ENCODE results near the gene CGB7.
"Not testable (repeated sequence)": the region's sequence is repeated elsewhere in the genome, so short reads cannot be mapped to it uniquely, and the experiment has no call there.

Gene CGB7

DNA sequence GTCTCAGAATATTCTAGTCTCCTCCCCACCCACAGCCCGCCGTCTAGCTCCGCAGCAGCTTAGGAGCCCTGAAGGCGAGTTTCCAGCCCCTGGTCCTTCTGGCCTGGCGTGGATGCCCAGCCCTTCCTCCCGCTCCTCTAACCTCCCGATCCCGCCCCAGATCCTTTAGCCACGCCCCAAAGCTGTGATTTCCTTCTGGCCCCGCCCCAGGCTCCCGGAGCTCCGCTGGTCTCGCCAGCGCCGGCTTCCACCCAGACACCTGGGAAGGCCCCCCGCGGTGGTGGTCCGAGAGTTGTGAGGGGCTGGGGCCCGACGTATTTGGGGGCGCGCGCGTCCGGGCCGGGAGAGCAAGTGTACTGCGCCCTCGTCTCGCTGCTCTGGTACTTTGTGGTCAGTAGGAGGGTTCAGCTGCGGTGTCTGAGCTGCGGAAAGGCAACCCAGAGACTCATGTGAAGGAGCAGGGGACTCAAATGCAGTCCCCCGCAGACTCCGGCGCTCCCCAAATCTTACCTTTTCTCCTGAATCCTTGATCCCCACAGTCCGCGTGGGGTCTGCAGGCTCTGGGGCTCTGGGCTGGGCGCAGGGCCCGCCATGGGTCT is at the start of gene CGB7:
TSS of gene CGB7 (minus strand) at position 114 of the 599 bp plus-strand sequence. CDS start 2,374 bp downstream, outside the sequence.
- DNase-seq (ENCODE audit: low read depth in 3 of 3): peak in 1 of 3 experiments; percentile 42

DNA sequence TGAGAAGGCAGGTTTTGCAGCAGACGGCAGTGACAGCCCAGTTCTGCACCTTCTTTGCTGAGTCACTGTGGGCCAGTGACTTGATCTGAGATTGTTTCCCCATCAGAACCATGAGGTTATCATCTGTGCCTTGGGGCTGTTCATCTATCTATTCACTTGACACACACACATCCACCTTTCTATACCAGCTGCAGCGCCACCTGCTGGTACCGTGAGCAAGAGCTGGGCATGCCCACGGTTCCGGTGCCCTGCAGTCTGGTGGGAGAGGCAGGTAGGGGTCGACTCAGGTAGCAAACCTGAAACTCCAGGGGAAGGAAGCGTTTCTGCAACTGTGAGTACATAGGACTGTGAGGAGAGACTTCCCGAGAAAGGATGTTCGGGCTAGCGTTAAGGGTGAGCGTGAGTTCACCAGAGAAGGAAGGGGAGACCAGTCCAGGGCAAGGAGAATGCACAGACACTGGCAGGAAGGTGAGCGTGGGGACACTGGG is 49.1 kb upstream of the CGB7 start:
- DNase-seq (ENCODE audit: low read depth in 3 of 3): peak; percentile 37 to 64 (median 45)

DNA sequence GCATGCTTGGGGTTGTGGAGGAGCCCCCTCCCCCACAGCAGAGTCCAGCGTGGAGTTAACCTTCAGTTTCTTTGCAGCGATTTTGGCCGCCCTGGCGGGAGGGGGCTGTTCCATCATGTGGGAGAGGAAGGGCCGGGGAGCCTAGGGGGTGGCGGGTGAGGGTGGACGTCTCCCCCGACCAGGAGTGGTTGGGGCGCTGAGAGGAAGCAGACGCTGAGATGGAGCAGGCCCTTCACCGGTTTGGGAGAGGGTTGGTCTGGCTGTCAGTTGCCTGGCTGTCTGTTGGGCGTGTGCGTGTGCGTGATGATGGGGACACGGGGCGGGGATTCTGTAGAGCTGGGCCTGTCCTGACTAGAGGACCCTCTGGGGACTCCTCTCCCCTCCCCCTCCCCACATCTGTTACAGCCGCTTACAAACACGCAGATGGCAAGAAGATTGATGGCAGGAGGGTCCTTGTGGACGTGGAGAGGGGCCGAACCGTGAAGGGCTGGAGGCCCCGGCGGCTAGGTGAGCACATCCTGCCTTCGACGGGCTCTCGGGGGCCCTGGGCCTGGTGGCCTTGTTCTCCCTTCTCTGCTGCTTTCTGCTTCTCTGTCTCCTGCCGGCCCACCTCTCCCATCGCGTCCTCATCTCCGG is 46.8 kb upstream of the CGB7 start:
- no peak for DNase-seq (ENCODE audit: low read depth in 3 of 3)

DNA sequence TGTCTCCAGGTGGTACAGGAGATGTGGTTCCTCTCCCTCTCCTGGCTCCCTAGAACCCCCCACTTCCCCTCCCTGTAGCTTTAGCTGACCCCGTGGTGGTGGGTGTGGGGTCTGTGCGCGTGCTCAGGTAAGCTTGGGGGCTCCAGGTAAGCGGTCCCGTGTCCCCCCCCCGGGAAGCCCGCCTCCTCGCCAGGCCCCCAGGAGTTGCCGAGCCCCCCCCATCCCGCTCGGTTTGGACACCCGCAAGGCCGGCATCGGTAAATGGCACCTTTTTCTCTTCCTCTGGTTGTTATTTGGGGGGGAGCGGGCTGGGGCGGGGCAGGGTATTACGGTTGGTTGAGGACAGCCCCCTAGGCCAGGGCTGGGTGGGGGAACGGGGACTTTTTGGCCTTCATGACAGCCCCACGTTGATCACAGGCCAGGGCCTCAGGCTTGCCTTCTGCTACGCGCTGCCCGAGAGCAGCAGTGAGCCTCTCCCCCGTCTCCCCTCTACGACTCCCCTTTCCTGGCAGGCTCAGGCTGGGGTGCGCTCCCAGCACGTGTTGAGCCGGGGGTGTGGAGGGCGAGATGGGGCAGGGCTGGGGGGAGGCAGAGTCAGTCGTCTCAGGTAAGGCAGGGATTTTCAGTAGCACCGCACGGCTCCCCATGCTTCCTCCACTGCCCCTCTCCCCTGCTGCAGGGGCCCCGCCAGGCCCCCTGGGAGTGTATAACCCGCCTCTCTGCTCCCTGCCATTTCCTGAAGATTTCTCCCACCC is 46.0 kb upstream of the CGB7 start:
- DNase-seq (ENCODE audit: low read depth in 3 of 3): no peak

DNA sequence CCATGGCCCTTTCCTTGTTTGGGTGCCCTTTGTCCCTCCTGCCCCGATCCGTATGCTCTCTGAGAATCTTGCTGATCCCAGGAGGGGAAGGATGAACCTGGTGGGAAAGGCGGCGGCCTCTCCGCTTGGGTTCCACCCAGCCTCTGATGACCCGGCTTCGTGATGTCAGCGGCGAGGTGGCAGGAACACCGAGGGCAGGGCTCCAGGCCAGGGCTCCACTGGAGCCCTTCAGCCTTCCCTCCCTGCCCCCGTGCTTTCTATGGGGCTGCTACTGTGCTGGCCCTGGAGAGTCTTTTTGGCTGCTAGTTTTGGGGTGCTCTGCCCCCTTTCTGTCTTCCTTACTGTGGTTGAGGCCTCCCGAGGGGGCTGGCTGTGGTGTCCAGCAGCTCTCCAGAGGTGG is 44.8 kb upstream of the CGB7 start:
- no peak for DNase-seq (ENCODE audit: low read depth in 3 of 3)

DNA sequence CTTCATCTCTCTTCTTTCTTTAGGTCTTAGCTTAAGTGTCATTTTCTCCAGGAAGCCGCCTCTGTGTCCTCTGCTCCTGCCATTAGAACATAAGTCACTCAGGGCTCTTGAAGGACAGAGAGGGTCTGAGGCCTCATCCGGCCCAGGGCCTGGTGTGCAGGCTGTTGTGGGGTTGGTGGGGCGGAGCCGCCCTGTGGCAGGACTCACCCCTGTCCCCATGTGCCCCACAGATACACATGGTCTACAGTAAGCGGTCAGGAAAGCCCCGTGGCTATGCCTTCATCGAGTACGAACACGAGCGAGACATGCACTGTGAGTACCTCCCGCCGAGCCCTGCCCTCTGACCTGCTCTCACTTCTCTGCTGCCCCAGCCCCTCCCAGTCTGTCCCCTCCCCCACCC is 43.6 kb upstream of the CGB7 start:
- DNase-seq (ENCODE audit: low read depth in 3 of 3): no peak

DNA sequence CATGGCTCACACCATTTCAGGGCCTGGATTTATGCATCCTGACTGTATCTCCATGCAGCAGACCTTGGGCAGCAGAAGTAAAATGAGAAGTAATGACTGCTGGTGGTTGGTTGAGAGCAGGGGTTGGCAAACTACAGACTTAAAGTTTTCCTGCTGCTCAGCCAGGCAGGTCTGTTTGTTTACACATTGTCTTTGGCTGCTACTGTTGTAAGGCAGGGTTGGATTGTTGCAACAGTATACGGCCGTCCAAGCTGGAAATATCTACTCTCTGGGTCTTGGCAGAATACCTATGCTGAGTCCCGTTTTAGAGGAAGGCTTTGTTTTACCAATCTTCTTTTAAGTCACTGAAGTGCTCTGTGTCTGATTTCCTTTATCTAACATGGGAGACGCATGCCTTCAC is 41.2 kb upstream of the CGB7 start:
- DNase-seq (ENCODE audit: low read depth in 3 of 3): no peak

DNA sequence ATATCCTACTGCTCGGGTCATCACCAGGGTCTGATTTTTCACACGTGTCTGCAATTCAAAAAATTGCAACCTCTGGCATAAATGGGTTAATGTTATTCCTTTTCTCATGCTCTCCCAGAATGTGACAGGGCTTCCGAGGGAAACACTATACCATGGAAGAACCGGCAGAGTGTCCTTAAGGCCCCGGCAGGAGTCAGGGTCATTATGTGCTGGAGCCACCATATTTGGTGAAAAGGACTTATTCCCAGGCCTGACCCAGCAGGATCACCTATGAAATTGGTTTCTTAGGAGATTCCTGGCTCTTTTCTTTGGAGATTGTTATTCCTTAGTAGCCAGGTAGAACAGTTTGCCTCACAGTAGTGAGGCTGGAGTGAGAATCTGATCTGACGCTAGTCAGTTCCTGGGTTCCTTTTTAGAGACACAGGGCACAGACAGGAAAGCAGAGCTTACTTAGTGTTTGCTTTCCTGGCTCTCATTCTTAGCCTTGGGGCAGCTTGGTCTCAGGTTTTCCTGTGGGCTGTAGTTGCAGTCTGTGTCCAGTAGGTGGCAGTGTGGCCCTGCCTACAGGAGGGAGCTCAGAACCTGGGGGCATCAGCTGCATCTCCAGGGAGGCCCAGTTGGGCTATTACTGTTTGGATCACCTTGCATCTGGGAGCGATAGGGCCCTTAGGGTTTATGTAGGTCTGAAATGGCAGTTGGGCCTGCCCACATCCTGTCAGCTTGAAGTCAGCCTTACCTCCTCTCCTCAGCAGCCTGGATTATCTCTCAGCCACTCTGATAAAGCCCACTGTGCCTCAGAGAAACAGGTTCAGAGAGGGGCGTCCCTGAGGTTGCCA is 40.1 kb upstream of the CGB7 start:
- DNase-seq (ENCODE audit: low read depth in 3 of 3): peak; percentile 35 to 61 (median 59)

DNA sequence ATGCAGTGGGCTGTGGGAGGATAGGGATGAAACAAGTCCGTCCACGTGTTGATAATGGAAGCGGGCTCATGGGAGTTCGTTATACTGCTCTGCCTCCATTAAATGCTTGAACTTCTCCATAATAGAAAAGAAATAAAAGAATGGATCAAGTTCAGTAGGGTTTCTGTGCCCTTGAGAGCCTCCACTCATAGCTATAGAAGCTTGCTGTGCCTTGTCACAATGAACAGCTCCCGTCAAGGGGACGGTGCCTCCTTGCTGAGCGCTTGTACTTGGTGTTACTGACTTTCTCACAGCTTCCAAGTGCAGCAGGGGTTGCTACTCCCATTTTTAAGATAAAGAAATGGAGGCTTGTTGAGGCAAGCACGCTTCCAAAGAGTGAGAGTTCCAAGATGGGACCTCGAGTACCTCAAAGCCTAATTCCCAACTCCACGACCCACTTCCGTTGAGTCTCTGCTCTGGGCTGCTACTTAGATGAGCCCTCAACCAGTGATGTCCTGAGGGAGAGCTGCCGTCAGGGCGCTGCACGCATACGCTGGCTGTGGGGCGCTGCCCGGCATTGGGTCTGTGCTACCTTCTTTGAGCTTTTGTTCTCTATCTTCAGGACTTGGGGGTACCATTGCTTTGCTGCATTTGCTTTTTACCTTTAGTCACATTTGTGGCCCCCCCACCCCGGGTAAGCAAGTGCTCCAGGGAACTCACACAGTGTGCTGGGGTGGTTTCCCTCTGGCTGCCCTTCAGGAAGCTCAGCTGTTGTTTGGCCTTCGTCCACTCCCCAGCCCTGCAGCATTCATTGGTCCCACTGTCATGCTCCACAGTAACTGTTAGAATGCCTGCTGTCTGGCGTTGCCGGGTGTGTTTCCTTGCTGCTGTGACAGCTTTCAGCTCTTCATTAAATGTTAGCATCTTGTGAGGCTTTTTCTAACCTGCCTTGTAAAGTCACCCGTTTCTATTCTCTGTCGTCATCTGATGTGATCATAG is 37.2 kb upstream of the CGB7 start:
- no peak for DNase-seq (ENCODE audit: low read depth in 3 of 3)

DNA sequence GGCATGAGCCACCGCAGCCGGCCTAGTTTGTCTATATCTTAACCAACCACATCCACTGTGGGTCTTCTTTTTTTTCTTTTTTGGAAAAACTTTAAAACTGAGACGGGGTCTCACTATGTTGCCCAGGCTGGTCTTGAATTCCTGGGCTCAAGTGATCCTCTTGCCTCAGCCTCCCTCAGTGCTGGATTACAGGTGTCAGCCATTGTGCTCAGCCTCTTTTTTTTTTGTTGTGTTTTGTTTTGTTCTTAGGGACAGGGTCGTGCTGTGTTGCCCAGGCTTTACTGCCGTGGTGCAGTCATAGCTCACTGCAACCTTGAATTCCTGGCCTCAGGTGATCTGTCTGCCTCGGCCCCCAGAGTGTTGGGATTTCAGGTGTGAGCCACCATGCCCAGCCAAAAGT is 35.1 kb upstream of the CGB7 start:
- DNase-seq (ENCODE audit: low read depth in 3 of 3): no peak

DNA sequence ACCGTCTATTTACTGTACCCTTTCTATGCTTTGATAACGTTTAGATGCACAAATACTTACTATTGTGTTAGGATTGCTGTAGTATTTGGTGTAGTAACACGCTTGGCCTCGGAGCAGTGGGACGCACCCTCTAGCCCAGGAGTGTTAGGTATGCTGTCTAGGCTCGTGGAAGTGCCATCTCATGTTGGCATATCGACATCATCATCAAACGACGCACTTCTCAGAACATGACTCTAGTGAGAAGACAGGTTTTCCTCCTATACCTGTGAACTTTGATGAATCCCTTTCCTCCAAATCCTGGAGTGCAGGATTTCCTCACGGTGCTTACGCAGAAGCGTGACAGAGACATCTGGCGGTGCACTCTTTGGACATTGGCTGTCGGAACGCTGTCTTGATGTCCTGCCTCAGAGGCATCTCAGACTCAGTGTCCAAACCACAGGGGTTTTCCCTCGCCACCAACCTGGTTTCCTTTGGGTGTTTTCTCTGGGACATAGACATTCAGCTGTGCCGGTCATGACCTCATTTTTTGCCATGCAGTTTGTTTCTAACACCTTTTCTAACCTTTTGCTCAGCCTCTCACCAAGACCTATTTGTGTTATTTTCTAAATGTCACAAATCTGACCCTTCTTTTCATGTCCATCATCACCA is 34.0 kb upstream of the CGB7 start:
- no peak for DNase-seq (ENCODE audit: low read depth in 3 of 3)

DNA sequence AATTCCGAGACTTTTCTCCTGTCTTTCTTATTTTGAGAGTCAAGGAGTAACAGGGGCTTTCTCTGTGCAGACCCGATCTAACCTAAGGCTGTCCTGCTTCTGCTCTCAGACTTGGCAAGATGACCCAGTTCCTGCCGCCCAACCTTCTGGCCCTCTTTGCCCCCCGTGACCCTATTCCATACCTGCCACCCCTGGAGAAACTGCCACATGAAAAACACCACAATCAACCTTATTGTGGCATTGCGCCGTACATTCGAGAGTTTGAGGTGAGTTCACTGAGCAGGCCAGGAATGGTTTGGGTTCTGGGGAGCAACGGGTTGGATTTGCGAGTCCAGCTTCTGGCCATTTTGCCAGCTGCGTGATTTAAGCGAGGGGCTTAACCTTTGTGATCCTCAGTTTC is 28.7 kb upstream of the CGB7 start:
- DNase-seq (ENCODE audit: low read depth in 3 of 3): no peak

DNA sequence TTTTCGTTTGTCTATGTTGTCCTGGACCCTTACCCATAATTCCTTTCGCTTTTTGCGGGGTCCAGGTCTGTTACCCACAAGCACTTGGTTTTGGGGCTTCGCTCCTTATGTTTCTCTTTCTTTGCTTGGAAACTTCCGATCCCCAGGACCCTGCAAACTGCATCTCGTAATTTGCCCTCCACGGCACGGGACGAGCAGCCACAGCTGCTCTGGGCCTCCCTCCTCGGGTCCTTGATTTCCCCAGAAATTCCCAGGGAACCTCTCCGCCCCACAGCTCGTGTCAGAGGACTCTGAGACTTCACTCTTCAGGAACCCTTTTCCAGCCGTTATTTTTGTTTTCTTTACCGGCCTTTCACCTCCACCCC is 28.3 kb upstream of the CGB7 start:
- DNase-seq (ENCODE audit: low read depth in 3 of 3): no peak

DNA sequence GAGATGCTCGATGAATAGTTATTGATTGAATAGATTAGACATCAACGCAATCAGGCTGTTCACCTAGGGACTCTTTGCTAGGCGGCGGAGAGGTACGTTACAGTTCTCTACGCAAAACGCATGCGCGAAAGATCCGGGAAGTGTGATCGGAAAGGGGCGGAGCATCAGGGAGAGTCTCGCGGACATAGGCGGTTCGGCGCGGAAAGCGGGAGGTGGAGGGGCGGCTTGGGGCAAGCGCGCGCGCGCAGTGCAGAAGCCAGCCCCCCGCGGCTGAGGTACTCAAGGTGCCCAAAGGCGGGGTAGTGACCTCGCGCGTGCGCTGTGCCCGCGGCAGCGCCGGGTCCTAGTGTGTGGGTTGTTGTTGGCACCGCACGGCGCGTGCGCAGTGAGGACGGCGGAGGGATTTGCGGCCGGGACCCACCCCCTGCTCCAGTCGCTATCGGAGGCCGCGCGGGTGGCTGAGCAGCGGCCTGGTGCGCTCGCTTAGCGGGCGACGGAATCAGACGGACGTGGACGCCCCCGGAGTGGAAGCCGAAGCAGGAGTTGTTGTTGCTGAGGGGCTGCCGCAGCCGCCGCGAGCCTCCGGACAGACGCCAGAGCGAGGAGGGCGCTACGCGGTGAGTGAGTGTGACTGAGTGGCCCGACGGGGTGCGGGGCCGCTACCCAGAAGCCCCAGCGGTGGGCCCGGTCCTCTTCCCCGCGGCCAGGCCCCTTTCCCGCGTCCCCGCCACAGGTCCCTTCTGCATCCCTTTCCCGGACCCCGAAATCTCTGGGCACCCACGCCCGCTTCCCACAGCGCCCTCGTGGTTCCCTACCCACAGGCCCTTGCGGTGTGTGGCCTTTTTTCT is 27.7 kb upstream of the CGB7 start, which contains the start of gene SNRNP70:
TSS of gene SNRNP70 (plus strand) at position 432 of the 848 bp plus-strand sequence. CDS start 964 bp downstream, outside the sequence.
- peak; percentile 98 for DNase-seq (ENCODE audit: low read depth in 3 of 3)

DNA sequence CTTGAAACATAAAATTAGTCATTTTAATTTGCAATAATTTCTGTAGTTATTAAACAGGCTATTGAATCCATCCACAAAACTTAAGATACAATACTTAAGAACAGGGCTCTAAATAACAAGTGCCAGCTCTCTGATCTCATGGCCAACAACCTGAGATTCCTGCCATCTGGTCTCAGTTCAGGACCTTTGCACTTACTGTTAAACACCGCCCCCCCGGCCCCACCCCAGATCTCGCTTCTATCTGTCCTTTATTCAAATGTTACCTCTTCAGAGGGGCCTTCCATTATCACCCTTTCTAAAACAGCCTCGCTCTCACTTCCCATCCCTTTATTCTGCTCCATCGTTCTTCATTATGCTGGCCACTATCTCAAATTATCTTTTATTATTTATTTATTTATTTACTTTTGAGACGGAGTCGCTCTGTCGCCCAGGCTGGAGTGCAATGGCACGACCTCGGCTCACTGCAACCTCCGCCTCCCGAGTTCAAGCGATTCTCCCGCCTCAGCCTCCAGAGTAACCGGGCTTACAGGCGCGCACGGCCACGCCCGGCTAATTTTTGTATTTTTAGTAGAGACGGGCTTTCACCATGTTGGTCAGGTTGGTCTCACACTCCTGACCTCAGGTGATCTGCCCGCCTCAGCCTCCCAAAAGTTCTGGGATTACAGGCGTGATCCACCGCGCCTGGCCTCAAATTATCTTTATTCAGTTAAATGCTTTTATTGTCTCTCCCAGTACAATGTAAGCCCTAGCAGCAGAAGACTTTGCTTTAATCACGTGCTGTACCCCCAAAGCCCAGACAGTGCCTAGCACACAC is 26.9 kb upstream of the CGB7 start:
- DNase-seq (ENCODE audit: low read depth in 3 of 3): no peak

DNA sequence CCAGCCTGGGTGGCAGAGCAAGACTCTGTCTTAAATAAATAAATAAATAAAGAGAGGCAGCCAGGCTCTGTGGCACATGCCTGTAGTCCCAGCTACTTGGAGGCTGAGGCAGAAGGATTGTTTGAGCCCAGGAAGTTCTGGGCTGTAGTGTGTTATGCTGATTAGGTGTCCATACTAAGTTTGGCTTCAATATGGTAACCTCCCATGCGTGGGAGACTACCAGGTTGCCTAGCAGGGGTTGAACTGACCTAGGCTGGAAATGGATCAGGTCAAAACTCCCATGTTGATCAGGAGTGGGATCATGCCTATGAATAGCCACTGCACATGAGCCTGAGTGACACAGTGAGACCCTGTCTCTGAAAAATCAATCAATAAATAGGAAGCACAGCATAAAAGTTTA is 23.7 kb upstream of the CGB7 start:
- DNase-seq (ENCODE audit: low read depth in 3 of 3): no peak

DNA sequence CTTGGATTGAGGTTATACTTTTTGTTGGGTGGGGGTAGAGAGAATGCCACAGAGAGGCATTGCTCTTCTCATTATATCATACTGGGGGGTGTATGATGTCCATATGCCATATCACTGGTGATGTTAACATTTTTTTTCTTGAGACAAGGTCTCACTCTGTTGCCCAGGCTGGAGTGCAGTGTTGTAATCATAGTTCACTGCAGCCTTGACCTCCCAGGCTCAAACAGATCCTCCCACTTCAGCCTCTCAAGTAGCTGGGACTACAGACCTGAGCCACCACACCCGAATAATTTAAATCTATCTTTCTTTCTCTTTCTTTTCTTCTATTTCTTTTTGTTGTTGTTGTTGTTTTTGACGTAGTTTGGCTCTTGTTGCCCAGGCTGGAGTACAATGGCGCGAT is 22.8 kb upstream of the CGB7 start:
- DNase-seq (ENCODE audit: low read depth in 3 of 3): no peak

DNA sequence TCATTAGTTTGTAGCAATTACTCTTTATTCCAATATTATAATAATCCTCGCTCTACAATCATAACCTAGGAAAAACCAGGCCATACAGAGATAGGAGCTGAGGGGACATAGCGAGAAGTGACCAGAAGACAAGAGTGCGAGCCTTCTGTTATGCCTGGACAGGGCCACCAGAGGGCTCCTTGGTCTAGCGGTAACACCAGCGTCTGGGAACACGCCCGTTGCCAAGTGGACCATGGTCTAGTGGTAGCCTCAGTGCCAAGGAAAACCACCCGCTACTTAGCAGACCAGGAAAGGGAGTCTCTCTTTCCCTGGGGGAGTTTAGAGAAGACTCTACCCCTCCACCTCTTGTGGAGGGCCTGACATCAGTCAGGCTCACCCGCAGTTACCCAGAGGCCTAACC is 17.3 kb upstream of the CGB7 start:
- not testable (repeated sequence) for DNase-seq (ENCODE audit: low read depth in 3 of 3)

All from stimulated activated CD4-positive, alpha-beta T cell treated with anti-CD3 and anti-CD28 coated beads, TNF-alpha, amount 100 ng/mL, for 24 hours (primary cell).